HUES6 (cell line): ENCODE data around the gene FBN2.

Experiments used
- H3K27ac ChIP-seq: 2 replicates; pipeline ENCODE4 v1.7.0; 2013; ENCODE audit warnings: low read depth, mild to moderate bottlenecking, low read length, inconsistent platforms
- H3K27me3 ChIP-seq: 2 replicates; pipeline ENCODE4 v1.6.1; 2013; ENCODE audit warnings: low read length; ENCODE audit not compliant: control insufficient read depth, insufficient read depth
- H3K36me3 ChIP-seq: 2 replicates; pipeline ENCODE4 v1.6.1; 2013; ENCODE audit warnings: low read length; ENCODE audit not compliant: control insufficient read depth, insufficient read depth
- H3K4me1 ChIP-seq: 2 replicates; pipeline ENCODE4 v1.6.1; 2013; ENCODE audit warnings: low read length; ENCODE audit not compliant: control insufficient read depth, insufficient read depth
- H3K4me3 ChIP-seq: 2 replicates; pipeline ENCODE4 v1.5.1; 2013; ENCODE audit warnings: low read depth, low read length
- H3K9ac ChIP-seq: one replicate; pipeline ENCODE4 v1.6.1; 2013; ENCODE audit warnings: mild to moderate bottlenecking, low read length
- H3K9me3 ChIP-seq: 2 replicates; pipeline ENCODE4 v1.6.1; 2013; ENCODE audit warnings: low read depth, low read length; ENCODE audit not compliant: control insufficient read depth, insufficient read depth

FBN2 gene

DNA sequence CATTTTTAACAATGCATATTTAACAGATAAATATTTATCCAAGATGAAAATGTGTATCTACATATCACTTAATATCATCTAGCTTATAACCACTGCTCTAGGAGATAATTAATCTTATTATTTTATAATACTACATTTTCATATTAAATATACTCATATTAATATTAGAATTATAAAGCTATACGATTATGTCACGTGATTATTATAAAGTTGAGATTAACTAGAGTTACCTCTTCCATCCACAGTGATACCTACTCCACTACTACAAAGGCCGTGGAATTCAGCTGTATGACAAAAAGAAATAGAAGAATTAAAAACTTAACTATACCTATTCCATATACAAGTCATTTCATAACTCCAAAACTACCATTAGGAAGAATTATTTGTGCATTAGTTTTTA is 171.9 kb downstream of the FBN2 start:
- Histone ChIP-seq H3K9me3 (no peaks in the 10 kb centered on the region), H3K27ac (no peak overlapping the region), H3K9ac (no peak overlapping the region), H3K36me3 (peaks cover 11% of the 10 kb centered on the region; the same call in 1 of the 2 replicates), H3K4me3 (no peak overlapping the region), H3K27me3 (no peaks in the 10 kb centered on the region), H3K4me1 (no peaks in the 10 kb centered on the region)

DNA sequence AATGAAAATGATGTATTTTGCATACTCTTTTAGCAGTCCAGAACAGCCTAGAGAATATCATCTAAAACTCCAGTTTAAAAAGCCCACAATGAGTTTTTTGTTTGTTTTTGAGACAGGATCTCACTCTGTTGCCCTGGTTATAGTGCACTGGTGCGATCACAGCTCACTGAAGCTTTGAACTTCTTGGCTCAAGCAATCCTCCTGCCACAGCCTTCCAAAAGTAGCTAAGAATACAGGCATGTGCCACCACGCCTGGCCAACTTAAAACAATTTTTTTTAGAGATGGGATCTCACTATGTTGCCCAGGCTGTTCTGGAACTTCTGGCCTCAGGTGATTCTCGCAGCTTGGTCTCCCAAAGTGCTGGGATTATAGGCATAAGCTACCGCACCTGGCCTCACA is 175.7 kb downstream of the FBN2 start:
- Histone ChIP-seq H3K27ac (no peak overlapping the region), H3K27me3 (no peaks in the 10 kb centered on the region), H3K36me3 (peaks cover 4% of the 10 kb centered on the region; the same call in 1 of the 2 replicates), H3K4me3 (no peak overlapping the region), H3K9ac (no peak overlapping the region), H3K9me3 (no peaks in the 10 kb centered on the region), H3K4me1 (no peaks in the 10 kb centered on the region)

- no peaks in the 10 kb centered on the region for H3K9me3 ChIP-seq
- no peaks in the 10 kb centered on the region for H3K27me3 ChIP-seq
- no peak overlapping the region for H3K4me3 ChIP-seq
- H3K4me1 ChIP-seq: peaks cover 2% of the 10 kb centered on the region; the same call in 1 of the 2 replicates
- no peak overlapping the region for H3K27ac ChIP-seq
- peaks cover 20% of the 10 kb centered on the region; the same call in 1 of the 2 replicates for H3K36me3 ChIP-seq
- no peak overlapping the region for H3K9ac ChIP-seq
These were observed 179.2 kb downstream of the FBN2 start for GRCh38 chr5:128358826-128359225.

GRCh38 chr5:128357226-128357625 is 180.8 kb downstream of the FBN2 start:
- Histone ChIP-seq H3K4me1 (peaks cover 2% of the 10 kb centered on the region; the same call in 1 of the 2 replicates), H3K36me3 (peaks cover 20% of the 10 kb centered on the region; the same call in 1 of the 2 replicates), H3K9ac (no peak overlapping the region), H3K9me3 (no peaks in the 10 kb centered on the region), H3K4me3 (no peak overlapping the region), H3K27ac (no peak overlapping the region), H3K27me3 (no peaks in the 10 kb centered on the region)

GRCh38 chr5:128355961-128356360 is 182.1 kb downstream of the FBN2 start:
- no peaks in the 10 kb centered on the region for H3K27me3 ChIP-seq
- H3K4me3 ChIP-seq: no peak overlapping the region
- H3K27ac ChIP-seq: no peak overlapping the region
- H3K9ac ChIP-seq: no peak overlapping the region
- H3K9me3 ChIP-seq: no peaks in the 10 kb centered on the region
- H3K36me3 ChIP-seq: peaks cover 20% of the 10 kb centered on the region; the same call in 1 of the 2 replicates
- peaks cover 2% of the 10 kb centered on the region; the same call in 1 of the 2 replicates for H3K4me1 ChIP-seq

GRCh38 chr5:128353441-128354107 is 184.5 kb downstream of the FBN2 start:
- no peak overlapping the region for H3K27ac ChIP-seq
- H3K4me3 ChIP-seq: no peak overlapping the region
- H3K9ac ChIP-seq: no peak overlapping the region
- H3K4me1 ChIP-seq: peaks cover 2% of the 10 kb centered on the region; the same call in 1 of the 2 replicates
- H3K9me3 ChIP-seq: no peaks in the 10 kb centered on the region
- peaks cover 26% of the 10 kb centered on the region; the same call in 1 of the 2 replicates for H3K36me3 ChIP-seq
- H3K27me3 ChIP-seq: no peaks in the 10 kb centered on the region

DNA sequence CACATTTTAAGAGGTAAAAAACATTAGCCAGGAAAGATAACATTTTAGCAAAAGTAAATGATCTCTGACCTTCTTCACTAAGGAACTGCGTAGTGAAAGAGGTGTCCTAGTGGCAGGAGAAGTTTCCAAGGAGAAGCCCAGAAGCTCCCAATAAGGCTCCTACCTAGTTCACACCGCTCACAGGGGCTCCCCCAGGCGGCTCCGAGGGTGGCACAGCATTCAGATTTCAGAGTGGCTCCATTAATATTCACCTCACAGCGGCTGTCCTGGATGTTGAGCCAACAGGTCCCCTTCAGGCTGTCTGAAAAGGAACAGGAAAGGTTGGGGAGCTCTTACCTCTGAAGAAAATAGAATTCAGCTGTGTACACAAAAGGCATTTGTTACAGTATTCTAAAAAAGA is 187.3 kb downstream of the FBN2 start:
- Histone ChIP-seq H3K36me3 (peaks cover 17% of the 10 kb centered on the region; the same call in 1 of the 2 replicates), H3K9me3 (no peaks in the 10 kb centered on the region), H3K4me1 (peaks cover 2% of the 10 kb centered on the region; the same call in 1 of the 2 replicates), H3K9ac (no peak overlapping the region), H3K4me3 (no peak overlapping the region), H3K27ac (no peak overlapping the region), H3K27me3 (no peaks in the 10 kb centered on the region)

GRCh38 chr5:128349044-128349858 is 188.8 kb downstream of the FBN2 start:
- Histone ChIP-seq H3K9me3 (no peaks in the 10 kb centered on the region), H3K27ac (no peak overlapping the region), H3K4me3 (no peak overlapping the region), H3K9ac (no peak overlapping the region), H3K36me3 (peaks cover 14% of the 10 kb centered on the region; the same call in 1 of the 2 replicates), H3K27me3 (no peaks in the 10 kb centered on the region), H3K4me1 (peaks cover 2% of the 10 kb centered on the region; the same call in 1 of the 2 replicates)

GRCh38 chr5:128346038-128346437 is 192.0 kb downstream of the FBN2 start:
- peaks cover 28% of the 10 kb centered on the region; the same call in 1 of the 2 replicates for H3K36me3 ChIP-seq
- no peak overlapping the region for H3K4me3 ChIP-seq

DNA sequence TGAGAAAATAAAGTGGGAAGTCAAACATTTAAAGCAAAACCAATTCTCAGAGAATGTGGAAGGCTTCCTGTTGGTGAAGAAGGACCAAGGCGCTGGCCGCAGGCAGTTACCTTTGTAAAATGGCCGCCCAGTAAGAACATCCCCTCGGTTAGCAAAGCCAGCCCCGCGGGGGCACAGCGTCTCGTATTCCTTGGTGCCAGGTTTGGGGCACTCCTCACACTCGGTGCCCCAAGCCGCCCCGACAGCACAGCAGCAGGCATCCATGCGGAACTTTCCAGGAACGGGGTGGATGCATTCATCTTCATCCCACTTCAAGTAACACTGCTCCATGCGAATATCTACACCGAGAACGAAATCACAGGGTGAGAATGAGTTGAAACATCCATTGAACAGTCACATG is 192.8 kb downstream of the FBN2 start:
- peaks cover 28% of the 10 kb centered on the region; the same call in 1 of the 2 replicates for H3K36me3 ChIP-seq
- H3K27me3 ChIP-seq: no peaks in the 10 kb centered on the region
- no peak overlapping the region for H3K4me3 ChIP-seq
- H3K9me3 ChIP-seq: no peaks in the 10 kb centered on the region
- H3K27ac ChIP-seq: no peak overlapping the region
- H3K9ac ChIP-seq: no peak overlapping the region
- H3K4me1 ChIP-seq: no peaks in the 10 kb centered on the region

More at GRCh38 chr5:128346038-128346437, 192.0 kb downstream of the FBN2 start:
- H3K4me1 ChIP-seq: no peaks in the 10 kb centered on the region
- H3K9me3 ChIP-seq: no peaks in the 10 kb centered on the region
- H3K27me3 ChIP-seq: no peaks in the 10 kb centered on the region
- no peak overlapping the region for H3K9ac ChIP-seq
- H3K27ac ChIP-seq: no peak overlapping the region

GRCh38 chr5:128343168-128343567 is 194.9 kb downstream of the FBN2 start:
- H3K4me1 ChIP-seq: no peaks in the 10 kb centered on the region
- H3K27ac ChIP-seq: no peak overlapping the region
- no peak overlapping the region for H3K9ac ChIP-seq
- no peak overlapping the region for H3K4me3 ChIP-seq
- no peaks in the 10 kb centered on the region for H3K27me3 ChIP-seq
- peaks cover 31% of the 10 kb centered on the region; the same call in 1 of the 2 replicates for H3K36me3 ChIP-seq
- H3K9me3 ChIP-seq: no peaks in the 10 kb centered on the region
